A673 (cell line): ENCODE data around the gene SLC26A5. TPM values are rescaled to one million over a fixed set of nuclear protein-coding genes. Genes with fewer than 3 reads are reported as not detected.

ENCODE experiments used
- BruUV-seq: library from RNA; stranded (reverse); fragments of 400-500 nt; replicated peaks from 2 replicates; lab custom pipeline; 2021; lab: Mats Ljungman, UMichigan
- CTCF ChIA-PET: fragments of 300-600 bp; sonication (Branson Sonifier 250); formaldehyde crosslinking; loops from one replicate; lab custom pipeline; 2022; ENCODE audit warnings: antibody characterized with exemption; lab: Charles Lee
- POLR2A ChIA-PET: fragments of 300-600 bp; sonication (Branson Sonifier 250); formaldehyde crosslinking; loops from one replicate; lab custom pipeline; 2022; ENCODE audit warnings: antibody characterized with exemption; ENCODE audit not compliant: low non-redundant PET; lab: Charles Lee
- DNase-seq: peaks from one replicate; pipeline ENCODE4 v3.0.0-alpha.2; 2015; ENCODE audit warnings: low spot score
- H3K27ac ChIP-seq: fragments of 200-600 bp; sonication (generic); 2 replicates; pipeline ENCODE4 v1.5.1; 2016; ENCODE audit warnings: mixed run types, low read depth, mild to moderate bottlenecking, mixed read lengths, antibody characterized with exemption, low read length; ENCODE audit not compliant: poor library complexity, severe bottlenecking
- H3K27me3 ChIP-seq: fragments of 200-600 bp; sonication (generic); replicated peaks from 2 replicates; pipeline ENCODE4 v1.6.1; 2017; ENCODE audit warnings: mixed run types, low read depth, mild to moderate bottlenecking, mixed read lengths, antibody characterized with exemption, low read length; ENCODE audit not compliant: insufficient read depth, poor library complexity
- H3K36me3 ChIP-seq: fragments of 200-600 bp; sonication (generic); 2 replicates; pipeline ENCODE4 v1.6.1; 2016; ENCODE audit warnings: mixed run types, mild to moderate bottlenecking, mixed read lengths, antibody characterized with exemption, low read length; ENCODE audit not compliant: insufficient read depth, poor library complexity, severe bottlenecking
- H3K4me1 ChIP-seq: fragments of 200-600 bp; sonication (generic); 2 replicates; pipeline ENCODE4 v1.6.1; 2017; ENCODE audit warnings: mixed run types, mild to moderate bottlenecking, mixed read lengths, antibody characterized with exemption, low read length; ENCODE audit not compliant: insufficient read depth, poor library complexity, severe bottlenecking
- H3K4me3 ChIP-seq: fragments of 200-600 bp; sonication (generic); 2 replicates; pipeline ENCODE4 v1.5.1; 2016; ENCODE audit warnings: low read depth, mixed run types, mild to moderate bottlenecking, mixed read lengths, low read length; ENCODE audit not compliant: poor library complexity, severe bottlenecking
- H3K9me3 ChIP-seq: fragments of 200-600 bp; sonication (generic); 2 replicates; pipeline ENCODE4 v1.6.1; 2016; ENCODE audit warnings: mixed run types, low read depth, mild to moderate bottlenecking, mixed read lengths, antibody characterized with exemption, low read length; ENCODE audit not compliant: poor library complexity, severe bottlenecking
- EZH2 ChIP-seq: fragments of 200-600 bp; sonication (generic); IDR thresholded peaks from 2 replicates; pipeline ENCODE4 v1.6.1; 2017; ENCODE audit warnings: borderline replicate concordance, low read depth, mild to moderate bottlenecking, mixed read lengths, antibody characterized with exemption, low read length; ENCODE audit not compliant: poor library complexity, severe bottlenecking
- intact Hi-C: fragments of 100-400 bp; cut with micrococcal nuclease; formaldehyde crosslinking; loops from one replicate; pipeline ENCODE4 v1.10.0; 2022; ENCODE audit not compliant: unreplicated experiment
- total RNA-seq: library from RNA; stranded (reverse); gene quantifications from 2 replicates; pipeline ENCODE4 v1.2.3, GENCODE V29; 2021
- TF ChIP-seq, protein P1 (sequence below): fragments of 300-800, 200-600 bp; sonication (generic); conservative IDR thresholded peaks from 2 replicates; pipeline ENCODE4 v1.5.1; 2017; ENCODE audit warnings: low read depth, mild to moderate bottlenecking, antibody characterized with exemption, low read length, moderate library complexity, mixed read lengths

The SLC26A5 gene
- total RNA-seq, 1 experiment from 2014 or later = not detected

DNA sequence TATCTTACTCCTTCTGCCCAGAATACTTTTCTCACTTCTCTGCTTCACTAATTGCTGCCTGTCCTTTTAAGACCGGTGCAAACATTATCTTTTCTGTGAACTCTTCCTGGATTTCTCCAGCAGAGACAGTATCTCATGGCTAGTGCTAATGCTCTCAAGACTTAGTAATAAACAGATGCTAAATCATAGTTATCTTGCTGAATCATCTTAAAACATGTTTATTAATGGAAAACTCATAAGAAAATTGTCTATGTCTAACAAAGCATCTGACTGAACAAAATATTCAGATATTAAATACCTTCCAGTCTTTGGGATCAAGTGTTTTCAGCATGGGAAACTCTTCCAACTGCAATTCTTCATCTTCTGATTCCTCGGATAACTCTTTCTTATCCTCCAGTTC, 104.5 kb downstream of the SLC26A5 start:
- ChIA-PET CTCF (no interaction called here), POLR2A (no interaction called here)
- TF ChIP-seq EZH2 = no peak
- TF ChIP-seq, protein P1, sequence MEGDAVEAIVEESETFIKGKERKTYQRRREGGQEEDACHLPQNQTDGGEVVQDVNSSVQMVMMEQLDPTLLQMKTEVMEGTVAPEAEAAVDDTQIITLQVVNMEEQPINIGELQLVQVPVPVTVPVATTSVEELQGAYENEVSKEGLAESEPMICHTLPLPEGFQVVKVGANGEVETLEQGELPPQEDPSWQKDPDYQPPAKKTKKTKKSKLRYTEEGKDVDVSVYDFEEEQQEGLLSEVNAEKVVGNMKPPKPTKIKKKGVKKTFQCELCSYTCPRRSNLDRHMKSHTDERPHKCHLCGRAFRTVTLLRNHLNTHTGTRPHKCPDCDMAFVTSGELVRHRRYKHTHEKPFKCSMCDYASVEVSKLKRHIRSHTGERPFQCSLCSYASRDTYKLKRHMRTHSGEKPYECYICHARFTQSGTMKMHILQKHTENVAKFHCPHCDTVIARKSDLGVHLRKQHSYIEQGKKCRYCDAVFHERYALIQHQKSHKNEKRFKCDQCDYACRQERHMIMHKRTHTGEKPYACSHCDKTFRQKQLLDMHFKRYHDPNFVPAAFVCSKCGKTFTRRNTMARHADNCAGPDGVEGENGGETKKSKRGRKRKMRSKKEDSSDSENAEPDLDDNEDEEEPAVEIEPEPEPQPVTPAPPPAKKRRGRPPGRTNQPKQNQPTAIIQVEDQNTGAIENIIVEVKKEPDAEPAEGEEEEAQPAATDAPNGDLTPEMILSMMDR = no peak
- no peaks in the 10 kb centered on the region for H3K27me3 ChIP-seq
- no TSS peak for BruUV-seq
- H3K9me3 ChIP-seq = no peaks in the 10 kb centered on the region
- H3K4me1 ChIP-seq = peaks cover 6% of the 10 kb centered on the region
- peaks cover 48% of the 10 kb centered on the region for H3K36me3 ChIP-seq
- intact Hi-C loops = no loop called here
- H3K4me3 ChIP-seq = no peak overlapping the region
- no peak for DNase-seq
- H3K27ac ChIP-seq = peak overlapping the region; percentile 42

DNA sequence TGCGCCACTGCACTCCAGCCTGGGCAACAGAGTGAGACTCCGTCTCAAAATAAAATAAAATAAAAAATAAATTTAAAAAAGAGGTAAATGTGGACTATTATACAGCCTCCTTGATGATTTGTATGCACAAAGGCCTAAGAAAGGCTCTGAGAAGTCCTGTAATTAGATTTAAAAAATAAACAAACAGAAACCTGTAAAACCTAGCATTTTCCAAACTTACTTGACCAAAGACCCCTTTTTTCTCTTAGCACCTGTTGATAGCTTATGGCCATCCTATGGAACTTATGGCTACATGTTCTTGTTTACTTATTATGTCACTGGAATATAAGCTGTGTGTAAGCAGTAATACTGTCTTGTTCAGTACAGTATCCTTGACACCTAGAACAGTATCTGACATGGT, 107.1 kb downstream of the SLC26A5 start:
- ChIA-PET POLR2A (interaction anchor here (1.1 kb wide), 1 partner anchor 12 kb away, joined by 5 read pairs; no protein-coding TSS in a partner anchor), CTCF (no interaction called here)
- no peak for DNase-seq
- Histone ChIP-seq H3K36me3 (peaks cover 67% of the 10 kb centered on the region), H3K27ac (no peak overlapping the region), H3K4me3 (no peak overlapping the region), H3K27me3 (no peaks in the 10 kb centered on the region), H3K9me3 (no peaks in the 10 kb centered on the region), H3K4me1 (peaks cover 6% of the 10 kb centered on the region)
- TF ChIP-seq EZH2 = no peak
- TF ChIP-seq, protein P1 = no peak
- no TSS peak for BruUV-seq
- intact Hi-C loops = no loop called here

DNA sequence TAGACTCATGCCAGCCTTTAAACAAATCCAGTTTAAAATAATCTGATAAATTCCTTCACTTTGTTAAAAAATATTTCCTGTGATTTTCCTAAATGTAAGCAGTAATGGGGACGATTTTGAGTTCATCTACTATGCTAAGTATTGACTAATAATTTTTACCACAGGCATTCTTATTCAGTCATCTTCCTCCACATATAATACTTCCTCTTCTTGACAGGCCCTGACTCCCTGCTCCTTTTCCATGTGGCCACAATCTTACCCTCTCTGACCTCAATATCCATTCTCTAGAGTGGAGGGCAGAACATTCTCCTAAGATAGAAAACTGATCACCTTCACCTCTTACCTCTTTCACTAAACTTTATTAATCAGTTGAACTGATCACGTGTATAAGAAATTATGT, 109.2 kb downstream of the SLC26A5 start:
- DNase-seq = no peak
- Histone ChIP-seq H3K27me3 (no peaks in the 10 kb centered on the region), H3K9me3 (no peaks in the 10 kb centered on the region), H3K36me3 (peaks cover 79% of the 10 kb centered on the region), H3K4me3 (no peak overlapping the region), H3K27ac (no peak overlapping the region), H3K4me1 (no peaks in the 10 kb centered on the region)
- intact Hi-C loops = no loop called here
- POLR2A ChIA-PET = no interaction called here
- CTCF ChIA-PET = no interaction called here
- no TSS peak for BruUV-seq
- no peak for TF ChIP-seq EZH2
- TF ChIP-seq, protein P1 = no peak
